AG09319 (cell line): Measurements from ENCODE around the gene C5orf15.
"Not testable (repeated sequence)": the region's sequence is repeated elsewhere in the genome, so short reads cannot be mapped to it uniquely, and the experiment has no call there.

ENCODE experiments used
- DNase-seq: peaks from one replicate; pipeline ENCODE4 v3.0.0-alpha.2; 2010; ENCODE audit warnings: low read depth; ENCODE audit errors: extremely low read depth
- CTCF ChIP-seq: IDR thresholded peaks from 2 replicates; pipeline ENCODE4 v1.5.1; 2011; ENCODE audit warnings: low read depth, mild to moderate bottlenecking, inconsistent platforms, low read length, moderate library complexity

C5orf15 gene

DNA sequence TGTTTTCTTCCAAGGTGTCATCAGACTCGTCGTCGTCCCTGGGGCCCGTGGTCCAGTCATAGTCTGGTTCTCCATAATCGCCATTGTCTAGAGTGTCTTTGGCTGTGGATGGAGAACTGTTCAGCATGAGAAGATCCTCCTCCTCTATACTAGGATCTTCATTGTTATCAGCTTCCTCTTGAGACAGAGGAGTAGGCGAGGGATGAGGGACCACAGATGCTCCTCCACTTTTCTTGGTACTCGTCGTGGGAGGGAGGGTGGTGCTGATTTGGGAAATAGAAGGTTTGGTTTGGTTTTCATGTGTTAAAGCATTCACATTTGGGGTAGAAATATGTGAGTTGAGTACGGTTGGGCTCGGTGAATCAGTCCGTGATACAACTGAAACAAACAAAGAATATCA lies 8.8 kb downstream of the C5orf15 start:
- DNase-seq, result no peak
- no peak for TF ChIP-seq CTCF

DNA sequence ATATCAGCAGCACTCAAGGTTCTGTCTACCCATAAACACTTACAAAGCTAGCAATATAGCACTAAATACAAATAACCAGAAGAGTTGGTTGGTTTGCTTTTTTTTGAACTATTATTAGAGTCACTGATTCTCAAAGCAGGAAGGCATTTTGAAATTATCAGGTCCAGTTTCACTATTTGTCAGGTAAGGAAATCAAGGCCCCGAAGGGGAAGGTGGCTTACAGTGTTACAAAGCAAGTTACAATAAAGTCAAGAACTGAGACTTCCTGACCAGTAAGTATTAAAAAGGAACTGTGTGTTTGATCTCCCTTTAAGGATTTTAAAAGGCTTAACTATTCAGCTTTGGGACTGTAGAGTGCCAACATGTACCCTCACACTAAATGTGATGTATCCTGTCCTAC lies 10.8 kb downstream of the C5orf15 start:
- DNase-seq, result no peak
- TF ChIP-seq CTCF, result no peak

DNA sequence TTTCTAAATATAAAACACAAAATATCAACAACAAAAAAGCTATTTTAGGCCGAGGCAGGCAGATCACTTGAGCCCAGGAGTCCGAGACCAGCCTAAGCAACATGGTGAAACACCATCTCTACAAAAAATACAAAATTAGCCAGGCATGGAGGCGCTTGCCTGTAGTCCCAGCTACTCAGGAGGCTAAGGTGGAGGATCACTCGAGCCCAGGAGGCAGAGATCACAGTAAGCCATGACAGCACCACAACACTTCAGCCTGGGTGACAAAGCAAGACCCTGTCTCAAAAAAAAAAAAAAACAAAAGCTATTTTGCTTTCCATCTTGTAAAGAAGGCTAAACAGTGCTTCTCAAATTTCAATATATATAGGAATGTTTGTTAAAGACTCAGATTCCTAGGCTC lies 11.3 kb downstream of the C5orf15 start:
- no peak for TF ChIP-seq CTCF
- DNase-seq, result no peak

- not testable (repeated sequence) for DNase-seq
Observed at GRCh38 chr5:133956196-133956595, 12.2 kb downstream of the C5orf15 start.

DNA sequence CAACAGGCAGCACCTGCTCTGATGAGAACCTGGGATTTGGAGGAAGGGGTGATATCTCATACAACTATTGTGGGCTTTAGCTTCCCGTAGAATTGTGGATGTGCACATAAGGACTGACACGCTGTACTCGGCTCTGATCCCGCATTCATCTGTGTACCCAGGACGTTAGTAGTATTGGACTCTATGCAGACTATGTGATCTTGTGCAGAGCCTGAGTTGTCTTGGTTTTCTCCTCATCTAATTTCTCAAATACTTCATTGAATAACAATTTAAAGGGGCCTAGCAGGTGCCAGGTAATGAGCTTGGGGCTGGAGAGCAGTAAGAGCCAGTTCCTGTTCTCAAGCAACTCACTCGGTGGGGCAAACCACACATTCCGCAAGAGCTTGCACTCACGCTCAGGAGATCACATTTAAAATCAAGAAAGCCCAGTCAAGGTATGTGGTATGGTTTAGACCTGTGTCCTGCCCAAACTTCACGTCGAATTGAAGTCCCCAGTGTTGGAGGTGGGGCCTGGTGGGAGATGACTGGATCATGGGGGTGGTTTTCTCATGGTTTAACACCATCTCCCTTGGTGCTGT lies 14.8 kb downstream of the C5orf15 start:
- TF ChIP-seq CTCF, result no peak
- no peak for DNase-seq

- peak; percentile 86 for DNase-seq
- no peak for TF ChIP-seq CTCF
Observed at GRCh38 chr5:133952729-133953567, 15.5 kb downstream of the C5orf15 start.

DNA sequence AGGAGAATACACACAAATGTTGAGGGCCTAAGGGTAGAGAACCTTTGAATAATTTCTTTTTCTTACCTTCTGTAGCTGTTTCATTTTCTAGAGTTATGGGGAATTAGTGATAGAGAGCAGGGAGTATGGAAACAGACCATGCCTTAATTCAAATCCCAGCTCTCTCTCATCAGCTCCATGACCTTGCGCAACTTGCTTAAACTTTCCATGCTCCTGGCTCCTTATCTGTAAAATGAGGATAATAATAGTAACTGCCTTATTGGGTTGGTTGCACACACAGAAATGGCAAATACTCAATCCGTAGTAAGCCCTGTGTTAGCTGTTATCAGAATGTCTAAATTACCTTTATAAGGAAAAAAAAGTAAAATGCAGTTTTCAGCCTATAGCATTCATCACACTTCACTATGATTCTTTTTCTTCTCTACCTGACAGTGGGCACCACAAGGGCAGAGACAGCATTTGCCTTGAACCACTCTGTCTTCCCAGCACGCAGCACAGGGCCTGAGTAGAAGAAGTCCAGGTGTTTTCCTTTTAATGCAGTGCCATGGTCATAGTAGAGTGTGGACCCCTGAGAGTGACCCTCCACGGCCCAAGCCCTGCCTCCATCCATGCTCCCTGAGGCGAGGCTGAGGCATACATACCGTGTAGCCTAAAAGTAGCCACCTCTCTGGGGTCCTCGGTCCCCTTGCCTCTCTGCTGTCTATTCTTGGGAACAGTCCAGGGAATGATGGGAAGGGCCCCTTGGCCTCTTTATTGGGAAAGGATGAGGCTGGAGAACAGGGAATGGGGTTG lies 17.4 kb downstream of the C5orf15 start:
- TF ChIP-seq CTCF, result no peak
- DNase-seq, result no peak
